Measurements from ENCODE around the gene GJD3.

DNA sequence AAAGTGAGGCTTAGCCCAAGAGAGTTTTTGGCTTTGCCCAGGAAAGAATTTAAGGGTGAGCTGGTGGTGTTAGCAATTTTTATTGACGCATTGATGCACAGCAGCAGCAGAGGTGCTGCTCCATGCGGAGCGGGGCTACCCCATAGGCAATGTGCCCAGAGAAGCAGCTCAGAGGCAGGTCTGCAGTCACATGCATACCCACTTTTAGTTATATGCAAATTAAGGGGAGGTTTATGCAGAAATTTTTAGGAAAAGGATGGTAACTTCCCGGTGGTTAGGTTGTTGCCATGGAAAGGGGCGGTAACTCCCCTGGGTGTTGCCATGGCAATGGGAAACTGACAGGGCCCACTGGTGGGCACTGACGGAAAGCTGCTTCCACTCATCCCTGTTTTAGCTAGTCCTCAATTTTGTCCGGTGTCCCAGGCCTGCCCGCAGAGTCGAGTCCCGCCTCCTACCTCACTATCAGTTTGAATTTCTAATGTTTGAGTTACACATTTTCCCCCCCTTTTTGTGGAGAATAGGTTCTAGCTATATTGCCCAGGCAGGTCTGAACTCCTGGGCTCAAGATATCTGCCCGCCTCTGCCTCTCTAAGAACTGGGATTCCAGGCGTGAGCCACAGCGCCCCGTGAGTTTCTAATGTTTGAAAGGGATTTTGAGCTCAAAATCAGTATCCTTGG is 10.4 kb upstream of the GJD3 start:
- TF ChIP-seq, protein P1, sequence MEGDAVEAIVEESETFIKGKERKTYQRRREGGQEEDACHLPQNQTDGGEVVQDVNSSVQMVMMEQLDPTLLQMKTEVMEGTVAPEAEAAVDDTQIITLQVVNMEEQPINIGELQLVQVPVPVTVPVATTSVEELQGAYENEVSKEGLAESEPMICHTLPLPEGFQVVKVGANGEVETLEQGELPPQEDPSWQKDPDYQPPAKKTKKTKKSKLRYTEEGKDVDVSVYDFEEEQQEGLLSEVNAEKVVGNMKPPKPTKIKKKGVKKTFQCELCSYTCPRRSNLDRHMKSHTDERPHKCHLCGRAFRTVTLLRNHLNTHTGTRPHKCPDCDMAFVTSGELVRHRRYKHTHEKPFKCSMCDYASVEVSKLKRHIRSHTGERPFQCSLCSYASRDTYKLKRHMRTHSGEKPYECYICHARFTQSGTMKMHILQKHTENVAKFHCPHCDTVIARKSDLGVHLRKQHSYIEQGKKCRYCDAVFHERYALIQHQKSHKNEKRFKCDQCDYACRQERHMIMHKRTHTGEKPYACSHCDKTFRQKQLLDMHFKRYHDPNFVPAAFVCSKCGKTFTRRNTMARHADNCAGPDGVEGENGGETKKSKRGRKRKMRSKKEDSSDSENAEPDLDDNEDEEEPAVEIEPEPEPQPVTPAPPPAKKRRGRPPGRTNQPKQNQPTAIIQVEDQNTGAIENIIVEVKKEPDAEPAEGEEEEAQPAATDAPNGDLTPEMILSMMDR (conservative IDR thresholded peaks at IDR 0.05; ENCODE audit: low read length), result no peak
- TF ChIP-seq EZH2phosphoT487 (IDR thresholded peaks at IDR 0.05; ENCODE audit: borderline replicate concordance), result no peak
